ENCODE data around the gene ME2.
A peak's percentile ranks its signal among the peaks of the same experiment; 100 is the strongest.

ME2 gene

GRCh38 chr18:50859793-50860555 lies 18.9 kb upstream of the ME2 start:
- Histone ChIP-seq H3K4me3 (ENCODE audit: insufficient read depth, low read depth, low read length) (no peak overlapping the region), H3K36me3 (ENCODE audit: control insufficient read depth, insufficient read depth, low read length) (no peaks in the 10 kb centered on the region)

GRCh38 chr18:50861617-50862016 lies 17.3 kb upstream of the ME2 start:
- no peaks in the 10 kb centered on the region for H3K4me1 ChIP-seq (ENCODE audit: control insufficient read depth, insufficient read depth, low read length)
- H3K36me3 ChIP-seq (ENCODE audit: control insufficient read depth, insufficient read depth, low read length) = no peaks in the 10 kb centered on the region
- no peaks in the 10 kb centered on the region for H3K27me3 ChIP-seq (ENCODE audit: control insufficient read depth, insufficient read depth, low read length, poor library complexity, severe bottlenecking)
- no peak overlapping the region for H3K4me3 ChIP-seq (ENCODE audit: insufficient read depth, low read depth, low read length)
- 96 to 97% methylated on average over 1 of the region's 1 CpG for WGBS, 2 experiments
- no peak overlapping the region for H3K27ac ChIP-seq (ENCODE audit: insufficient read depth, low read depth, low read length, poor library complexity, severe bottlenecking)
- no peaks in the 10 kb centered on the region for H3K9me3 ChIP-seq (ENCODE audit: control insufficient read depth, low read length)

More at GRCh38 chr18:50859793-50860555, 18.9 kb upstream of the ME2 start:
- Histone ChIP-seq H3K4me1 (ENCODE audit: control insufficient read depth, insufficient read depth, low read length) (no peaks in the 10 kb centered on the region), H3K9me3 (ENCODE audit: control insufficient read depth, low read length) (no peaks in the 10 kb centered on the region), H3K27me3 (ENCODE audit: control insufficient read depth, insufficient read depth, low read length, poor library complexity, severe bottlenecking) (no peaks in the 10 kb centered on the region), H3K27ac (ENCODE audit: insufficient read depth, low read depth, low read length, poor library complexity, severe bottlenecking) (no peak overlapping the region)

GRCh38 chr18:50862401-50862800 lies 16.5 kb upstream of the ME2 start:
- Histone ChIP-seq H3K9me3 (ENCODE audit: control insufficient read depth, low read length) (no peaks in the 10 kb centered on the region), H3K4me3 (ENCODE audit: insufficient read depth, low read depth, low read length) (no peak overlapping the region), H3K27me3 (ENCODE audit: control insufficient read depth, insufficient read depth, low read length, poor library complexity, severe bottlenecking) (no peaks in the 10 kb centered on the region), H3K36me3 (ENCODE audit: control insufficient read depth, insufficient read depth, low read length) (no peaks in the 10 kb centered on the region), H3K4me1 (ENCODE audit: control insufficient read depth, insufficient read depth, low read length) (no peaks in the 10 kb centered on the region), H3K27ac (ENCODE audit: insufficient read depth, low read depth, low read length, poor library complexity, severe bottlenecking) (no peak overlapping the region)
- WGBS, 2 experiments = 92 to 98% methylated on average over 2 of the region's 2 CpGs

- Histone ChIP-seq H3K36me3 (ENCODE audit: control insufficient read depth, insufficient read depth, low read length) (no peaks in the 10 kb centered on the region), H3K4me1 (ENCODE audit: control insufficient read depth, insufficient read depth, low read length) (no peaks in the 10 kb centered on the region), H3K4me3 (ENCODE audit: insufficient read depth, low read depth, low read length) (no peak overlapping the region), H3K27me3 (ENCODE audit: control insufficient read depth, insufficient read depth, low read length, poor library complexity, severe bottlenecking) (no peaks in the 10 kb centered on the region), H3K27ac (ENCODE audit: insufficient read depth, low read depth, low read length, poor library complexity, severe bottlenecking) (no peak overlapping the region), H3K9me3 (ENCODE audit: control insufficient read depth, low read length) (no peaks in the 10 kb centered on the region)
- WGBS, 2 experiments = 91% methylated on average over 3 to 4 of the region's 4 CpGs
Observed at GRCh38 chr18:50863840-50864375, 15.0 kb upstream of the ME2 start.

- Histone ChIP-seq H3K36me3 (ENCODE audit: control insufficient read depth, insufficient read depth, low read length) (no peaks in the 10 kb centered on the region), H3K9me3 (ENCODE audit: control insufficient read depth, low read length) (no peaks in the 10 kb centered on the region)
Observed at GRCh38 chr18:50866765-50867164, 12.2 kb upstream of the ME2 start.

GRCh38 chr18:50869150-50869549 lies 9.8 kb upstream of the ME2 start:
- Histone ChIP-seq H3K4me1 (ENCODE audit: control insufficient read depth, insufficient read depth, low read length) (no peaks in the 10 kb centered on the region), H3K27ac (ENCODE audit: insufficient read depth, low read depth, low read length, poor library complexity, severe bottlenecking) (no peak overlapping the region), H3K9me3 (ENCODE audit: control insufficient read depth, low read length) (no peaks in the 10 kb centered on the region), H3K27me3 (ENCODE audit: control insufficient read depth, insufficient read depth, low read length, poor library complexity, severe bottlenecking) (no peaks in the 10 kb centered on the region), H3K4me3 (ENCODE audit: insufficient read depth, low read depth, low read length) (no peak overlapping the region), H3K36me3 (ENCODE audit: control insufficient read depth, insufficient read depth, low read length) (no peaks in the 10 kb centered on the region)
- 91% methylated on average over 4 of the region's 4 CpGs for WGBS, 2 experiments

More at GRCh38 chr18:50866765-50867164, 12.2 kb upstream of the ME2 start:
- no peaks in the 10 kb centered on the region for H3K4me1 ChIP-seq (ENCODE audit: control insufficient read depth, insufficient read depth, low read length)
- H3K27me3 ChIP-seq (ENCODE audit: control insufficient read depth, insufficient read depth, low read length, poor library complexity, severe bottlenecking) = no peaks in the 10 kb centered on the region
- H3K27ac ChIP-seq (ENCODE audit: insufficient read depth, low read depth, low read length, poor library complexity, severe bottlenecking) = no peak overlapping the region
- no peak overlapping the region for H3K4me3 ChIP-seq (ENCODE audit: insufficient read depth, low read depth, low read length)

GRCh38 chr18:50870138-50870845 lies 8.6 kb upstream of the ME2 start:
- H3K9me3 ChIP-seq (ENCODE audit: control insufficient read depth, low read length) = no peaks in the 10 kb centered on the region
- no peak overlapping the region for H3K27ac ChIP-seq (ENCODE audit: insufficient read depth, low read depth, low read length, poor library complexity, severe bottlenecking)
- WGBS, 2 experiments = 89 to 93% methylated on average over 7 of the region's 7 CpGs
- no peak overlapping the region for H3K4me3 ChIP-seq (ENCODE audit: insufficient read depth, low read depth, low read length)
- H3K4me1 ChIP-seq (ENCODE audit: control insufficient read depth, insufficient read depth, low read length) = peaks cover 3% of the 10 kb centered on the region
- H3K36me3 ChIP-seq (ENCODE audit: control insufficient read depth, insufficient read depth, low read length) = no peaks in the 10 kb centered on the region
- H3K27me3 ChIP-seq (ENCODE audit: control insufficient read depth, insufficient read depth, low read length, poor library complexity, severe bottlenecking) = no peaks in the 10 kb centered on the region

- 84 to 90% methylated on average over 1 of the region's 3 CpGs for WGBS, 2 experiments
- Histone ChIP-seq H3K27ac (ENCODE audit: insufficient read depth, low read depth, low read length, poor library complexity, severe bottlenecking) (no peak overlapping the region), H3K36me3 (ENCODE audit: control insufficient read depth, insufficient read depth, low read length) (no peaks in the 10 kb centered on the region), H3K9me3 (ENCODE audit: control insufficient read depth, low read length) (no peaks in the 10 kb centered on the region), H3K4me3 (ENCODE audit: insufficient read depth, low read depth, low read length) (no peak overlapping the region), H3K4me1 (ENCODE audit: control insufficient read depth, insufficient read depth, low read length) (peaks cover 8% of the 10 kb centered on the region), H3K27me3 (ENCODE audit: control insufficient read depth, insufficient read depth, low read length, poor library complexity, severe bottlenecking) (no peaks in the 10 kb centered on the region)
Observed at GRCh38 chr18:50871846-50872245, 7.1 kb upstream of the ME2 start.

GRCh38 chr18:50875966-50876536 lies 2.9 kb upstream of the ME2 start:
- no peaks in the 10 kb centered on the region for H3K27me3 ChIP-seq (ENCODE audit: control insufficient read depth, insufficient read depth, low read length, poor library complexity, severe bottlenecking)
- no peaks in the 10 kb centered on the region for H3K9me3 ChIP-seq (ENCODE audit: control insufficient read depth, low read length)
- H3K4me1 ChIP-seq (ENCODE audit: control insufficient read depth, insufficient read depth, low read length) = peaks cover 14% of the 10 kb centered on the region
- H3K36me3 ChIP-seq (ENCODE audit: control insufficient read depth, insufficient read depth, low read length) = no peaks in the 10 kb centered on the region
- no peak overlapping the region for H3K4me3 ChIP-seq (ENCODE audit: insufficient read depth, low read depth, low read length)
- WGBS, 2 experiments = 78 to 87% methylated on average over 3 of the region's 3 CpGs
- peak overlapping the region; percentile 2 for H3K27ac ChIP-seq (ENCODE audit: insufficient read depth, low read depth, low read length, poor library complexity, severe bottlenecking)

GRCh38 chr18:50877545-50878265 lies 1.2 kb upstream of the ME2 start:
- H3K27me3 ChIP-seq (ENCODE audit: control insufficient read depth, insufficient read depth, low read length, poor library complexity, severe bottlenecking) = no peaks in the 10 kb centered on the region
- no peaks in the 10 kb centered on the region for H3K9me3 ChIP-seq (ENCODE audit: control insufficient read depth, low read length)
- 85 to 87% methylated on average over 7 to 8 of the region's 8 CpGs for WGBS, 2 experiments
- H3K4me1 ChIP-seq (ENCODE audit: control insufficient read depth, insufficient read depth, low read length) = peaks cover 14% of the 10 kb centered on the region
- H3K27ac ChIP-seq (ENCODE audit: insufficient read depth, low read depth, low read length, poor library complexity, severe bottlenecking) = no peak overlapping the region
- H3K4me3 ChIP-seq (ENCODE audit: insufficient read depth, low read depth, low read length) = peak overlapping the region; percentile 77
- no peaks in the 10 kb centered on the region for H3K36me3 ChIP-seq (ENCODE audit: control insufficient read depth, insufficient read depth, low read length)

All from ectodermal cell (in vitro differentiated cells).